Measurements from ENCODE around the gene POC1A.

Gene POC1A

DNA sequence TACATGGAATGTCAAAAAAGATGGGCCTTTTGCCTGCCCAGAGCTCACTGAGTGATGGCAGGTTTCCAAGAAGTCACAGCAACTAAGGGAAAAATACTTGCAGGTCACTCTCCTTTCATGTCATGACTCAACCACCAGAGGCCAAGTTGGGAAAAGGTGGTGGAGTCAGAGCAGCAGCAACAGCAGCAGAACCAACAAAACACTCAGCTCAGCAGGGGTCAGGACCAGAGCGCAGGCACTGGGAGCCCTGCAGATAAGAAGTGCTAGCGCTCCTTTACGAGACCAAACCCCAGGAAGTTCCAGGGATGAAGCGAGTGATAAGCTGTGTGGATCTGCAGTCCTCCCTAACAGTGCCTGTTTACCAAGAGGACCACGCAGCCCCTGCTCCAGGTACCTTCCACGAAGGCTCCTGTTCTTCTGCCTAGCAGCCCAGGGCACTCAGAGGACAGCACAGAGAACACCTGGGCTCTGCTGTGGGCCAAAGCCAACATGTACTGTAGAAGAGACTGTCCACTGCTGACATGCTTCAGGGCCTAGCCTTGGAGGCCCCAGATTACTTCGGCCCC, 26.0 kb downstream of the POC1A start:
- DNase-seq (ENCODE audit: low spot score): no peak

DNA sequence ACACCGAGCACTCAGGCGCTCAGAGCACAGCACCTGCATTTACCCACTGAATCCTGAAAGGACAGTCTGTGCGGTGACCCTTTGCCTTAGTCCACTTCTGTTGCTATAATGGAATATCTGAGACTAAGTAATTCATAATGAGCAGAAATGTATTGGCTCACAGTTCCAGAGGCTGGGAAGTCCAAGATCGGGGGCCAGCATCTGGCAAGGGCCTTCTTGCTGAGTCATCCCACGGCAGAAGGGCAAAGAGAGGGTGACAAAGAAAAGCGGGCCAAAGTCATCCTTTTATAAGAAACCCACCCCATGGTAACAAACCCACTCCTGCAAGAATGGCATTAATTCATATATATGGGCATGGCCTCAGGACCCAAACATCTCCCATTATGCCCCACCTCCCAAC, 27.7 kb downstream of the POC1A start:
- no peak for DNase-seq (ENCODE audit: low spot score)

DNA sequence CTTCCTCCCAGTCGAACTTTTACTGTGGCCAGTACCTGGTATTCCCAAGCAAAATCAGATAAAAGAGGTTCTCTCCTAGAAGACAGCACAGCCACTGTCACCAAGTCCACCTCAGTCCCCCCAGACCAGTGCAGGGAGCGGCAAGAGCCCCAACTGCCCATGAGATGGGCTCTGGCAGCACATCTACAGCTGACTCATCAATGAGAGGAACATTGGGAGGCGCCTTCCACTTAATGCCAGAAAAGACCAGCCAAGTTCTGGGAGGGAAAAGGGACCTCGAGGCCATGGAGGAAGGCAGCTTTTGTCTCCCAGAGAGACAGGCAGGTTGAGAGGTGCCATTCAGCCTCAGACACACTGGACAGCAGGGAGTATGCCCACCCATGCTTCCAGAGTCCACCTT, 28.2 kb downstream of the POC1A start:
- no peak for DNase-seq (ENCODE audit: low spot score)

DNA sequence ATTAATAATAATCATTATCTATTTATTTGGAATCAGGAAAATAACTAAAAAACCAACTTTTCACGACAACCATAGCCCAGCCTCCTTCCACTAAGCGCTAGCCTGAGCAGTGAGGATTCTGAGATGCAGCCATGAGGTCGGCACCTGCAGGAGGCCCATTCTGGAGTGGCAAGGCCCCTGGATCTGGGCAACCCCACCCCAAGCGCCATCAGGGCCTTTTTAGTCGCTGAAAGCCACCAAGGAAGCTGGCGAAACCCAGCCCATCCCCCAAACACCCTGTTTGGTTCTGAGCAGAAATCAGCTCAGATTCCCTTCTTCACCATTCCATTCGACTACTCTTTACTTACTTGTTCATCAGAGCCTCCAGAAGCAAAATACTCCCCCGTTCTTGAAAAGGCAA, 29.5 kb downstream of the POC1A start:
- no peak for DNase-seq (ENCODE audit: low spot score)

DNA sequence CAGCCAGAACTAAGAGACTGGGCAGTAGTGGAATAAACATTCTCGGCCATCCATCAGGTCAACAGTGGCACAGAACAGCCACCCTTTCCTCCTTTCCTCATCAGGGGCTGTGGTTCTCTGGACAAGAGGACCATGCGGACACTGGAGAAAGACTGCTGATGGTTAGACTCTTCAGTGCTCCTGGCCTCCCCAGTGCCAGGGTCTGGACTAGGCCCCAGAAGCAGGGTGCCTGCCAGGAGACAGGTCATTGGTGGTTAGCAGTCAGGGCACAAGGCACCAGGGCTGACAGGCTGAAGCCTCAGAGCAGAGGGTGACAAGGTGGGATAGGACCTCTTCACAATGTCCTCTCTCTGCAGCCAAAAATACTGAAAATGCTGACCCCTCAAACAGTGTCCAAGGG, 30.1 kb downstream of the POC1A start:
- DNase-seq (ENCODE audit: low spot score): no peak

DNA sequence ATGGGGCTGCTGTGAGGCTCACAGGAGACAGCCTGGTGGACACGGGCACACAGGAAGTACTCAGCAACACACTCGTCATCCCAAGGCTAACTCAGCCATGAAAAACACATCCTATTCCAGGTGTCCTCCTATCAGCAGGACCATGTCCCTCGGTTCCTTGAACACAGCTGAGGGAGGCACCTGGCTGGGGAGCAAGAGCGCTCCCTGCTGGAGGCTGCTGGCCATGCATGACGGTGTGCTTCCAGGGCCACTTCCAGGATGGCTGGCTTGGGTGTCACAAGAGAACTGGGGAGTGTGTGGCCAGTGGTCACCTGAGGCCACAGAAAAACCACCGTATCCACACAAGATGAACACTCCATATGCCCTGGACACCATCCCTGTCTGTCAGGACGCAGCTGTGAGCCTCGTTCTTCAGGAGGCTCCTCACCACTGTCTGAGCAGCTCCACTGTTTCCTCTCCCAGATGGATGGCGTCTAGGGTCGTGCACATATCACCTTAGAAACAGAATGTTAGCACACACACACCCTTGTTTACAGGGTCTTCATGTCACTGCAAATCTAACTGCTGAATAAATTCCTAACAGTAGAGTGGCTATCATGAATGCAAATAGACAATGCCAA, 31.0 kb downstream of the POC1A start:
- peak; percentile 87 for DNase-seq (ENCODE audit: low spot score)

DNA sequence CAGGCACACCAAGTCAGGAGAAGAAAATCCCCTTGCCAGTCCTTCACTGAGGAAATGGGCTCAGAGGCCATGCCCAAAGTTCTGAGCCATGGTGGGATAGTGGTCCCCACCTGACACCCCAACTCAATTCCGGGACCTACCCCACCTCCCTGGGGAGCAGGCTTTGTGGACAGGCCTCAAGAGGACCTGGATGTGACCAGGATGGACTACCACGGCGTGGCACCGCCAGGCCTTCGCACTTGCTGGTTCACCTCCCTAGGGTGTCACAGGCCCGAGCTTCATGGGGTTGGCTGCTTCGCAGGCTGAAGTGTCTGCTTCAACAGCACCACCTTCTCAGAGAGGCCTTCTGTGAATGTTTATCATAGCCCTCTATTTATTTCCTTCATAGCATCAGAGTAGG, 31.7 kb downstream of the POC1A start:
- no peak for DNase-seq (ENCODE audit: low spot score)

DNA sequence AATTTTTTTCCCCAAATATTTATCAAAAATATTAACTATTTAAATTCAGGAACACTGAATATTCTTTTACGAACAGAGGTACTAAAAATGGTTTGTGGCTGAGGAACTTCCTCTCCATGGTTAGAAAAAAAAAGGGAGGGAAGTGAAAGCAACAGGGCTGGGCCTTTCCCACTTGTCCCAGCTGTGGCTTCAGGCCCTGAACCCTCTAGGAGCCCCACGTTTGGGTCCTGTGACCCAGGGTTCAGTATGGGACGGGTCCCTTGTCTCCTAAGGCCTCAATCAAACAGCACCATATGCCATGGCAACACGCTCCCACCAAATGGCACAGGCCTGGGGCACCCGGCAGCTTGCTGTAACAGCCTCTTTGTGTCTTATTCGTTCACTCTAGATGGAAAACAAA, 32.4 kb downstream of the POC1A start:
- DNase-seq (ENCODE audit: low spot score): no peak

DNA sequence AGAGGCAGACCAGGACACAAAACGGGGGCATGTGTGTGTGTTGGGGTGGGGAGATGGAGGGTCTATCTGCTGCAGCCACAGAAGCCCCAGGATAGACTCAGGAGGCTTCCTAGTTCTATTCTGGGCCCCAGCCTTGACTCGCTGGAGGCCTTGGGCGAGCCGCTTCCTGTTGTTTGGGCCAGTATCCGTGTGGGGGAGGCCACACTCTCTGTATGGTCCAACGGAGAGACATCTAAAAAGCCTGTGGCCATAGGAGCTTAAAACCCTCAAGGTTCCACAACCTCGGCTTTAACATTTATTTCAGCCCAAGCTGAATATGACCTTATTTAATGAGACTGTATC, 32.8 kb downstream of the POC1A start:
- peak; percentile 63 for DNase-seq (ENCODE audit: low spot score)

DNA sequence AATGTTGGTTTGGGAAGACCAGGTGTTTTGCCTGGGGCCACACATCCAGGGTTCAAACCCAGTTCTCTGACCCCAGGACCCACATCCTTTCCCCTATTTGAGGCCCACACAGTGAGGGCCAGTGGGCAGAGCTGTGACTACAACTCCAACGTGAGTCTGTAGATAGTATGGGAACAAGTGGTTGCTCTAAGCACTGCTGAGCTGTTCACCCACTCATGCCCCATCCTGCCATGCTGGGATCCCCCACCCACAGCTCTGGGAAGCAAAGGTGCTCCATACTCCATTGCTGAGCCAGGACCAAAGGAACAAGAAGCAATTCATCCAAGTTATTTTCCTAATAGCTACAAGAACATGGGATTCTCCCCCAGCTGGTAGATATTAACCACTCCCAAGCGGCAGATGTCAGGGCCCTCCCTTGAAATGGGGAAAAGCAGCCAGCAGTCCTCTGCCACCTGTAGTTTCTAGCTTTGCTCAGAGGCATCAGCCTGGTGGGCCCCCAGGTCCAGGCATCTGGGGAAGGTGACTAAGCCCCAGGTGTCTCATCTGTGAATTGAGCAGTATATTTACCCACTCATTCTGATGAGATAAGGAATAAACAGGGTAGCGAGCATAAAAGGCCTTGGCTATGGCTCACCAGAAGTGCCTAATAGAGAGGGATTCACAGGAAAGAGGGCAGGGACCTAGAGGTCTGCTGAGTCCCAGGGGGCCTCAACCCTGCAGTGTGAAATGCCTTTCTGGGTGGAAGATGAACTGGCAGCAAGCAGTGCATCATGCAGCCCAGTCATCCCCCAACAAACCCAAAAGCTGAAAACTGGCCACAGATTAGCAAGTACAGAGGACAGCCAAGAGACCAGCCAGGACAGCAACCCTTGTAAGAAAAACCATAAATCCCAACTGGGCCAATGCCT, 33.4 kb downstream of the POC1A start:
- DNase-seq (ENCODE audit: low spot score): no peak

DNA sequence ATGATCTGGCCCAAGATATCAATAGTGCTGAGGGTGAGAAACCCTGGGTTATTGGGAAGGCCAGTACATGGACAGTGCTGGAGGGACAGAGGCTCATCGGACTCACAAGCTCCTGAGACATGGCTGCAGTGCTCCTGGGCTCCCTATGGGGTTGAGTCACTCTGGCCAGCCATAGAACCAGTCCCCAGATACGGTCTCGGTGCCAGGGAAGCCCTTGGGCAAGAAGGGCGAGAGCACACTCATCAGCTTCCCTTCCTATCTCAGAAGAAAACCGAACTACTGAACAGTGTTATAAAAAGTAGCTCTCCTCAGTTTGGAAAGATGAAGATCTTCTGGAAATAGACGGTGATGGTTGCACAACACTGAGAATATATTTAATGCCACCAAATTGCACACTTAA, 34.4 kb downstream of the POC1A start:
- DNase-seq (ENCODE audit: low spot score): no peak

DNA sequence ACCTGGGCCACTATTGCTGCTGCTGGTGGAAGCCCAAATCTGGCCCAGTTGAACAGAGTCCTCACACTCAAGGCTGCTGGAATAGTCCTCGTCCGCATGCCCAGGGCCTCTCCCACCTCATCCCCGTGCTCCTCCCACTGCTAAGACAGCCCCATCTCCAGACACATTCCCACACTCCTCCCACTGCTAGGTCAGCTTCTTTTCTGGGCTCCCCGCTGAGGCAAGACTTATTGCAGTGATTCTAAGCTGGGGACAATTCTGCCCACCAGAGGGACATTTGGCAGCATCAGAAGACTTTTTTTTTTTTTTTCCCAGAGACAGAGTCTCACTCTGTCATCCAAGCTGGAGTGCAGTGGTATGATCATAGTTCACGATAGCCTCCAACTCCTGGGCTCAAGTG, 35.1 kb downstream of the POC1A start:
- DNase-seq (ENCODE audit: low spot score): no peak

DNA sequence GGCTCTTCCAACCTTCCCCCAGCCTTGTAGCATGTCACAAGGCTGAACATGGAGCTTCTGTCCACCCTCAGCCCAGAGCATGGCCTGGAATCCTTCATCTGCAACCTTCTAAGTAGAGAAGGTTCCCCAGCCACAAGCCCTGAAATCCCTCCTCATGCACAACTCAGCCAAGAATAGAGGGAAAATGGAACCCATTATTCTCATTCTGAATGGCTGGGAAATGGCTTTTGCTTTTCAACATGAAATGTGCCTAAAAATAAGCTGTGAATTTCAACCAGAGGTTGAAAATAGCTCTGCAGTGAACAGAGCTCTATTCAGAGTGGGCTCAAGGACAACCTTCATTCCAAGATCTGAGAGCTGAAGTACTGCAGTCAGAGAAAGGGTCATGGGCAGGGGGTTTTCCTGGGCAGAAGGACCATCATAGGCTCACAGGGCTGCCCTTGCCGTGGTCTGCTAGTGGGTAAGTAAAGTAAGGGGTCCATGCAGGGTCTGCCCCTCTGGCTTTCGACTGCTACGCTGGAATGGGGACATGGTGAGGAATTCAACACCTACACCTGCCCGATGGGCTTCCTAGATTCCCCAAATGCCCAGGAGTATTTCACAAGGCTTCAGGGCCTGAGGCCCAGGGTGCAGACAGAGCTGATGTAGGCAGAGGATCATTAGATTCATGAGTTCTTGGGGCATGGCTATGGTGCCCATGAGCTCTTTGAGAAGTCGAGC, 35.9 kb downstream of the POC1A start:
- peak; percentile 54 for DNase-seq (ENCODE audit: low spot score)

DNA sequence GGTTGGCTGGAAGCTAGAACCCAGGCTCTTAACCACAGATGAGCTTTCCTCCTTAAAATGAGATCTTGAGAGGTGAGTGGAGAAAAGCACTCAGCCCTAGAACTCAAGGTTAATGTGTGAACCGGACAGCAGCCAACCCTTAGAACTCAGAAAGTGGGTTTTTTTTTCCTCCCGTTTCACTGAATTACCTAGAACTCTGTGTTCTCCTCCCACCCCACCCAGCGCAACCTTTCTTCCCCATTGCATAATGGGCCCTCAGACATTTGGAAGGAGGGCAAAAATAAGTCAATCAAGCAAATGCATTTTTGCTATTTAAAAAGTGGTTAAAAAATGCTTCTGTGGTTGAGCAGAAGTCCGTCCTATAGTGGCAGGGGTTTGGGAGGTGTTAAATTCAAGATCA, 36.7 kb downstream of the POC1A start:
- no peak for DNase-seq (ENCODE audit: low spot score)

DNA sequence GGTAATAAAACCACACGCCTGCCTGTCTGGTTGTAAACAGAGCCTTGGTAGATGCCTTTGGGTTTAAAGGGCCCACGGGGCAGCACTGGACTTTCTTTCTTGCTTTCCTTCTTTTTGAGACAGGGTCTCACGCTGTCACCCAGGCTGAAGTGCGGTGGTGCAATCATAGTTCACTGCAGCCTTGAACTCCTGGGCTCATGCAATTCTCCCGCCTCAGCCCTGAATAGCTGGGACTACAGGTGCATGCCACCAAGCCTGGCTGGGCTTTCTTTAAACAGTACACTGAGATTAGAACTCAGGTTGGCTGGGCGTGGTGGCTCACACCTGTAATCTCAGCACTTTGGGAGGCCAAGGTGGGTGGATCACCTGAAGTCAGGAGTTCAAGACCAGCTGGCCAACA, 42.2 kb downstream of the POC1A start:
- DNase-seq (ENCODE audit: low spot score): no peak

DNA sequence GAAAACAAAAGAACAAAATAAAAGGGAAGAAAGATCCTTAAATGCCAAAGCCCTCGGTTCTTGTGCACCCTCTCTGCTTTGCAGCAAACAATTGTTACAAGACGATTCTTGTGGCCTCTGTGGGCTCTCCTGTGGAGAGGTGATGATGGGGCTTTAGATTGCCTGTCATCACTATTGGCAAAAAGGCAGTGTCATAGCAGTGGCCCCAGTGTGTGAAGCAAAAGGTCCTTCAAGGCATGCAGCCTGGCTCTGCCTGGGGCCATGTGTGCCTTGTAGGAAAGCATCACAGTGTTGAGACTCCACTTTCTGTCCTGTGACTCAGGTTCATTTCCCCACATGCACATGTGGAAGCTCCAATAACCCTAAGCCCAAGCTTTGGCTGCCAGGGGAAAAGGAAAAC, 43.7 kb downstream of the POC1A start:
- DNase-seq (ENCODE audit: low spot score): no peak

DNA sequence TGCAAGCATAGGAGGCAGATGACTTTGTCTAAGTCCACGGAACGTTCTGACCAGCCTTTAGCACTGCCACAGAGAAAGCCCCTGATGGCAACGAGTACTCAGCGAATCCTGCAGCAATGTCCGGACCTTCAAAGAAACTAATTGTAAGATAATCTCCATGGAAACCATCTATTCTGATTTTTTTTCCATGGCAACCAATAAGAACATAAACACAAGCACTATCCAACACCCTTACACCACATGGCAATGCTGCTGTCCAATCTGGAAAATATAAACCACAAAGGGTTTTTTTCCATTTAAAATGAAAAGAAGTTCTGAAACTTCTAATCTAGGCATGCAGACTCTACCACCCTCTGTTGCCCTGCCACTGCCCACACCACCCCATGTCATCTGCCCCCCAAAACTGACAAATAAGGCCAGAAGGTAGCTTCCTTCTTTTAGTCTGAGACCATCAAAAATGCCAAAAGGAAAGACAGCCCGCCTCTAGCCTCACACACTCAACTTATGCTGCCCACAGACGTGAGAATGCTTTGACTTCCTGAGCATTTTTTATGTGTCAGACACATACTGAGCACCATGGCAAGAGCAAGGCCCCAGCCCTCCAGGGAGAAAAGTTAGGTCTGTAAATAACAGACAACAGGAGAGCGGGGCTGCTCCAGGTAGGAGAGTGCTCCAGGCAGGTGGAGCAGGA, 44.5 kb downstream of the POC1A start:
- DNase-seq (ENCODE audit: low spot score): no peak

DNA sequence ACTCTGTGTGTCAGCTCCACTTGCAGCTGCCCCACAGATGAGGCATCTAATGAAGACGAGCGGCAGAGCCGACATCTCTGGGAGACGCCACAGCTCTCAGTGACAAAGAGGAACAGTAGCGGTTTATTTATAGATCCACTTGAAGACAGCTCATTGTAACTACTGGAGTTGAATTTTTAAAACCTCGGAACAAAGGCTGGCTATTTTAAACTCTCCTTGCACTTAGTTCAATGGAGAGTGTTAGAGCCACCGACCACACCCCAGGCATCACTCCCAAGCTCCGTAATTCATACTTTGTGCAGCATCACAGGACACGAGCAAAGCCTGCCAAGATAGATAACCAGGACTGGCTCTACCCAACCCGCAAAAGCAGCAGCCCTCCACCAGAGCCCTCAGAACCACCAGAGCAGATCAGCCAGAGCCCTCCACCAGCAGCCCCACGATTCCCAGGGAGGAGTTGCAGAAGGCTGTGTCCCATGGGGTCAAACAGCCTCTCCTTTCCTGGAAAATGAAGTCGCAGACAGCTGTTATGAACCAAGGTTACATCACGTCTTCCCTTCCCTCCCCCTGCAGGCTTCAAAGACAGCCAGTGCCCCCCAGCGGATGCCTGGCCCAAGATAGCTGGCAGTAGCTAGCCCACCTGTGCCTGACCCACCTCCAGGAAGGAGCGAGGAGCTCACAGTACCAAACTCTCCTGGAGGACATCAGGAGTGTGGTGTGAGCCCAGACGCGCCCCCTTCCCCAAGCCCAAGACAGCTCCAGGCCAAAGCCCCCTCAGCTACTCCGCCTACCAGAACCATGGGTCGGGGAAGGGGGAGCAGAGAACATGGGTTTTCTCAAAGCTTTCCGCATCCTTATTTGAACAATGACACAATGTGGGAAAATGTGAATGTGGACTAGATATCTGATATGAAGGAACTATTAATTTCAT, 45.7 kb downstream of the POC1A start:
- DNase-seq (ENCODE audit: low spot score): peak; percentile 75

DNA sequence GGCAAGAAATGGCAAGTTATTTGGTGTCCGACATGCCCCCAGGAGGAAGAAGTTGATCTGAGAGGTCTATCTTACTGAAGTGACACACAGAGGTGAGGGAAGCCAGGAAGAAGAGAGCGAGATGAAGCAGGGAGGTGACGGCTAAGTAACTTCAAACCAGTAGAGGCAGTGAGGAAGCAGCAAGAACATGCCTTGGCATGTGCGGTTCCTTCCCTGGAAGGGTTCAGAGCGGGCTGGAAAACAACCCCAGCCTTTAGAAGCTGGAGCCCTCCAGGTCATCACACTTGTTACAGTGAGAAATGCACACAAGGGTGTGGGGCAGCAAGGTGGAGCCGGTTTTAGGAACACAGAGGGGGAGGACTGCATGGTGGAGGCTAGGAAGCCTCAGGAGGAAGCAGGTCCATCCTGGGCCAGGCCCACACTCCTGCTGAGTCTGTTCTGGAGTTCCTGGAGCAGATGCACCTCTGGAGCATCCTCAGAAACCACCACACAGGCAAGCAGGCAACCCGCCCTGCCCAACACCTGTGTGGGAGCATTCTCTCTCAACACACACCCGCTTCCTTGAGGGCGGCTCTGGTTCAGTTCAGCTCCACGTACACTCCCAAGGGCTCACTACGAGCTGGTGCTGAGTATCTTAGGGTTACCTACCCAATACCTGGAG, 47.1 kb downstream of the POC1A start:
- no peak for DNase-seq (ENCODE audit: low spot score)

All from Ammon's horn (tissue), 1 donor.